ENCODE measurements around the gene CREB3L4. TPM values are rescaled to one million over a fixed set of nuclear protein-coding genes. Genes with fewer than 3 reads are reported as not detected.

Gene CREB3L4
- total RNA-seq, result 7.7 and 10.4 TPM in 2 replicates

DNA sequence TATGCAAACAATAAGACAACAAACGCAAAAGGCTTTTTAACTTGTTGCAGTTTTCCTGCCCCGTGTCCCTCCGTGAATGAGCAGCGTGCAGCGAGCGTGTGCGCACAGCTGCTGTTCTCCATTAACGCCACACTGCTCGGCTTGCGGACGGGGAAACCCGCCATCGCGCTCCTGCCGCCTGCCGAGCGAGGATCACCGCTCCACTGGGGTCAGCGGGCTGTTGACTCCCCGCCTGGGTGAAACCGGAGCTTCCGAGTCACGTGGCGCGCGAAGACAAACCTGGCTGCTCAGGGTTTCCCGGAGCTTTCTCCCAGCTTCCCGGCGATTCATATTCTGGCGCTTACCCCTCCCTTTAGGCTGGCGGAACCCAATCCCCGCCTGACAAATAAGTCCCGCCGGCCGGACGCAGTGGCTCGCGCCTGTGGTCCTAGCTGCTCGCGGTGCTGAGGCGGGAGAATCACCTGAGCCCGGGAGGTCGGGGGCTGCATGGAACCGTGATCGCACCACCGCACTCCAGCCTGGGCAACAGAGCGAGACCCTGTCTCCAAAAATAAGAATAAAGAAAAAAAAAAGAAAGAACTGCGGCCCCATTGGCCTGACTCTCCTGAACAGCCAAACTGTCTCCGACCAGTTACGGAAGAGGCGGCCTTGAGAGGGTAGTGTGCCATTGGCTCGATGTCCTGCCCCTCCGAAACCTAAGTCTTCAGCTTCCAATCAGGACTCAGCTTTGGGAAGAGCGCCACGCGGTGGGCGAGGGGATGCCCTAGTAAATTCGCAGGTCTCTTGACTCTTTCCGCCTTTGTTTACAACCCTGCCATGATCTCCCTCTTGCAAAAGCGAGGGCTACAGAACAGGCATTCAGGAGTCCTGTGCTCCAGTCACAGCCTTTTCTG is at the start of gene CREB3L4:
TSS of gene CREB3L4 (plus strand) at position 796 of the 893 bp plus-strand sequence. CDS start 624 bp downstream, outside the sequence.

GRCh38 chr1:153922972-153923925 is 44.5 kb upstream of the CREB3L4 start, which contains the start of gene GATAD2B:
Gene GATAD2B (minus strand): TSS chr1:153922972. CDS start chr1:153828347, 94,625 bp downstream.

DNA sequence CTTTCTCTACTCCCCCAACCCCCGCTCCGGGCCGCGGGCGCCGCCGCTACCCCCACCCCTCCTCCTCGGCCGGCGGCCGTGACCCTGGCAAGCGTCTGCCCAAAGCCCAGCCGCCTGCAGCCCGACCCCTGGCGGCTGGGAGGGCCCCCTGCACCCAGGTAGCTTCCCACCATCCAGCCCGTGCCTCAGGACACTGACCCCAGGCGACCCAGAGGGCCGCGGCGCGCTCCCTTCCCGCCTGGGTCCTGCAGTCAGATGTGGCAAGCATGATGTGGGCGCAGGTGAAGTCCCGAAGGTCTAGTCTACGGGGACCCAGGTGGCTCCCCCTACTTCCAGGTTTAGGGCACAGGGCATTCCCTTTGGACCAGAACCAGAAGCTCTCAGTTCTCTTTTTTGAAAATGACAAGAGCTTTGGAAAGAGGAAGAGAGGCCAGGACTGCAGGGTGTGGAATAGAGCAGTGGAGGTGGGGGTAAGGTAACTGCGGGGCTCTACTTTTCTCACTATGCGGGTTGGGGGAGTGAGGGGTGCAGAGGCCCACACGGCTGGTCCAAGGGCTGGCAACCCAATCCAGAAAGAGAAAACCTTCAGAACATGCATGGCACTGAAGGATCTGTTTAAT is 21.0 kb upstream of the CREB3L4 start, which contains the start of gene DENND4B:
TSS of gene DENND4B (minus strand) at position 97 of the 620 bp plus-strand sequence. CDS start 2,344 bp downstream, outside the sequence.

GRCh38 chr1:153958111-153958960 is 9.4 kb upstream of the CREB3L4 start, which contains the start of gene CRTC2:
Gene CRTC2 (minus strand): TSS chr1:153958612. CDS start chr1:153958497, 115 bp downstream.

GRCh38 chr1:153963030-153963849 is 4.5 kb upstream of the CREB3L4 start, which contains the start of gene SLC39A1:
Gene SLC39A1 (minus strand): TSS chr1:153963537. CDS start chr1:153962715, 822 bp downstream.

DNA sequence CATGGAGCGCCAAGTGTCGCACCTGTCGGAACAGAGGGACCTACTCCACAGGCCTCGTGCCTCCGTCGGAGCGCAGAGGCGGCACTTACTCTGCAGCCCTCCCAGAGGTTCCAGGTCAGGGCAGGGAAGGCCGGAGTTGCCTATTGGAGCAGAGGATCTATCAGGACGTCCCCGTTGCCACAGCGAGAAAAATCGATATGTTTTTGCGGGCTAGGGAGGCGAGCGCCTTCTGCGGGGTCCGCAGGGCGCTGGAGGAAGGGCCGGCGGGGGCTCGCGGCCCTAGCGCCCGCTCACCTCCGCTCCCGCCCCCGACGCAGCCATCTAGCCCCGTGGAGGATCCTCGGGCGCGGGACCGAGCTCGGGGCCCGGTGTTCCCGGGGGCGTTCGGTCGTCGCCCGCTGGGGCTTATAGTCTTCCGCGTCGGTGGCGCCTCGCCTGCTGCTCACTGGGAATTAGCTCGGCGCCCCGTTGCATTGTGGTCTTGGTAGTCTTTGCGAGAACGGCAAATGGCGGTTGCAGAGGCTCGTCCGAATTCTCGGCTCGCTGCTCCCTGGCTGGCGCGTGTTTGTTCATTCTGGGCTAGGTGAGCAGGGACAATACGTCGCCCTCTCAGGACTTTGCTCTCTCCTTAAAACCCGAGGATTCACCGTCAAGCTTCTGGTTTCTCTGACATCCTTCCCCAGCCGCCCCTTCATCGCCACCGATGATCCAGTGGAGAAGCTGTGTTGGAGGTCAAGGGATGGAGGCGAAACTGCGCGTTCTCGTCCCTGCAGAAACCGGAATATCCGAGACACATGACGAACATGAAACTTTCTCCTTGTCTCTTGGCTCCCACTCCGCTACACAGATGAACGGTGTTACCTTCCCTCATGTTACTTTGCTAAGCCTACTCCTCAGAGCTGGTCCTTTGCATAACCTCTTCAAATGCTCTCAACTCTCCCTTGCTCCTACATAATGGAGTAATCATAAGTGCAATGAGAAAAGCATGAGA is 9.8 kb downstream of the CREB3L4 start, which contains the start of gene JTB:
TSS of gene JTB (minus strand) at position 425 of the 991 bp plus-strand sequence. CDS start at position 3, 422 bp downstream.

GRCh38 chr1:153985941-153986761 is 18.4 kb downstream of the CREB3L4 start, which contains the start of gene RAB13:
Gene RAB13 (minus strand): TSS chr1:153986339. CDS start chr1:153986236, 103 bp downstream.

DNA sequence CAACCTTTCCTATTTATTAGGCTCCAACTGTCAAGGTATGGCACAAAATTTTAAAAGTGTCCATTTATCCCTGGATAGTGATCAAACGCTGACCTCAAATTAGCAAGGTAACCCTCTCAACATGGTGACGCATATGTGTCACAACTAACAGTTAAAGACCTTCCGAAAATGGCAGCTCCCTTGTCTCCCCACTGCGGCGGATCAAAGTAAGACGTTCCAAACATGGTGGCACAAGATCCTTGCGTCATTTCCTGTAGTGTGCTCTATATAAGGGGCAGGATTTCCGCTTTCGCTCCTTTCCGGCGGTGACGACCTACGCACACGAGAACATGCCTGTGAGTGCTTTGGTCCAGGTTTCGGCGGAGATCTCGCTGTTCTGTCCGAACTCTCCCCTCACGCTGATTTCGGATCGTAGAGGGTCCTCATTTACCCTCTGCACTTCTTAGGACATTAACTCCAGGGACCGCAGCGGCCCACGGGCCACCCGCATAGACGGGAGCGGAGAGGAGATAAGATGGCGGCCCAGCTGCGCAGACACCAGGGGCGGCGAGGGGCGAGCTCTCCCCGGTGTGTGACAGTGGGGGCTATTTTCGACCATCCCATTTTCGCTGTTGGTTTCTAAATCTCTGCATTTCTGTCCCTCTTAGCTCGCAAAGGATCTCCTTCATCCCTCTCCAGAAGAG is 22.9 kb downstream of the CREB3L4 start, which contains the start of gene RPS27:
TSS of gene RPS27 (plus strand) at position 295 of the 683 bp plus-strand sequence. CDS start at position 330, 35 bp downstream.

Other genes starting within 250 kb of the CREB3L4 start
- gene INTS3, start 239.9 kb upstream of the CREB3L4 start, total RNA-seq, result 35.7 and 43.2 TPM in 2 replicates
- 6.6 and 13.0 TPM in 2 replicates for gene SLC27A3, start 192.5 kb upstream of the CREB3L4 start, total RNA-seq
- gene GATAD2B, start 44.9 kb upstream of the CREB3L4 start, total RNA-seq, result 2.9 and 3.6 TPM in 2 replicates
- gene DENND4B, start 21.2 kb upstream of the CREB3L4 start, total RNA-seq, result 20.4 and 24.5 TPM in 2 replicates
- 2.5 and 3.6 TPM in 2 replicates for gene CRTC2, start 9.3 kb upstream of the CREB3L4 start, total RNA-seq
- 113 and 119 TPM in 2 replicates for gene SLC39A1, start 4.4 kb upstream of the CREB3L4 start, total RNA-seq
- gene JTB, start 9.8 kb downstream of the CREB3L4 start, total RNA-seq, result 88.4 and 123 TPM in 2 replicates
- gene RAB13, start 18.4 kb downstream of the CREB3L4 start, total RNA-seq, result 70.1 and 78.1 TPM in 2 replicates
- 516 and 1,068 TPM in 2 replicates for gene RPS27, start 22.9 kb downstream of the CREB3L4 start, total RNA-seq
- gene NUP210L, start 187.2 kb downstream of the CREB3L4 start, total RNA-seq, result under 0.01 and 0.12 TPM in 2 replicates
- gene TPM3, start 224.2 kb downstream of the CREB3L4 start, total RNA-seq, result 485 and 1,214 TPM in 2 replicates
- not detected in 2 replicates for gene CFAP141, start 238.4 kb downstream of the CREB3L4 start, total RNA-seq